GM19035 (cell line): ENCODE results near the gene OXNAD1.

Experiments
- ATAC-seq: cut with Tn5 transposase; IDR thresholded peaks from one replicate; pipeline ENCODE4 v1.9.1; 2021; ENCODE audit not compliant: unreplicated experiment

The OXNAD1 gene

GRCh38 chr3:16352428-16352827 is 87.4 kb downstream of the OXNAD1 start:
- no peak for ATAC-seq

GRCh38 chr3:16354291-16354690 is 89.3 kb downstream of the OXNAD1 start:
- ATAC-seq, result no peak
